GM18511 (cell line): ENCODE data around the gene ST6GAL2.

Experiments
- ATAC-seq: cut with Tn5 transposase; IDR thresholded peaks from one replicate; pipeline ENCODE4 v1.9.1; 2021; ENCODE audit warnings: mild to moderate bottlenecking, moderate library complexity; ENCODE audit not compliant: unreplicated experiment

ST6GAL2 gene

GRCh38 chr2:106758901-106759497, 127.0 kb downstream of the ST6GAL2 start:
- no peak for ATAC-seq
